WTC11 (cell line): ENCODE measurements around the gene GPATCH8. TPM values are rescaled to one million over a fixed set of nuclear protein-coding genes. Genes with fewer than 3 reads are reported as not detected.

Experiments
- ATAC-seq: fragments of 200-7000 bp; cut with Tn5 transposase; 2 replicates; pipeline ENCODE4 v1.10.0; 2021; ENCODE audit warnings: mild to moderate bottlenecking, moderate library complexity
- CTCF ChIA-PET: fragments of 300-600 bp; sonication (Branson Sonifier 250); formaldehyde crosslinking; loops from one replicate; lab custom pipeline; 2021; ENCODE audit warnings: antibody characterized with exemption; lab: Charles Lee
- POLR2A ChIA-PET: fragments of 350-600 bp; sonication (Branson Sonifier 250); formaldehyde crosslinking; loops from one replicate; lab custom pipeline; 2021; ENCODE audit warnings: antibody characterized with exemption; lab: Charles Lee
- DNase-seq: peaks from one replicate; pipeline ENCODE4 v3.0.0; 2021; ENCODE audit warnings: low spot score
- H3K27ac Mint-ChIP-seq: 2 replicates; pipeline ENCODE4 v1.8.0; 2021; ENCODE audit warnings: mixed read lengths
- H3K27me3 Mint-ChIP-seq: 2 replicates; pipeline ENCODE4 v1.8.0; 2021; ENCODE audit warnings: low read depth, mild to moderate bottlenecking, moderate library complexity, mixed read lengths
- H3K36me3 Mint-ChIP-seq: 2 replicates; pipeline ENCODE4 v1.8.0; 2021; ENCODE audit warnings: mixed read lengths
- H3K4me1 Mint-ChIP-seq: 2 replicates; pipeline ENCODE4 v1.8.0; 2022; ENCODE audit warnings: mixed read lengths
- H3K4me3 Mint-ChIP-seq: 2 replicates; pipeline ENCODE4 v1.8.0; 2021; ENCODE audit warnings: mild to moderate bottlenecking, moderate library complexity, mixed read lengths
- H3K9me3 Mint-ChIP-seq: 2 replicates; pipeline ENCODE4 v1.8.0; 2021; ENCODE audit warnings: mixed read lengths
- FOXP1 ChIP-seq: sonication (generic); formaldehyde crosslinking; IDR thresholded peaks from 2 replicates; pipeline ENCODE4 v1.8.0; 2022; ENCODE audit warnings: missing genetic modification reagents, mild to moderate bottlenecking, moderate library complexity, borderline replicate concordance
- MYBL2 ChIP-seq: sonication (generic); formaldehyde crosslinking; IDR thresholded peaks from 2 replicates; pipeline ENCODE4 v1.8.1; 2023; ENCODE audit warnings: mild to moderate bottlenecking, moderate library complexity, missing genetic modification reagents
- NFYB ChIP-seq: sonication (generic); formaldehyde crosslinking; conservative IDR thresholded peaks from 2 replicates; pipeline ENCODE4 v1.8.0; 2022; ENCODE audit warnings: low read depth, missing genetic modification reagents
- SMAD3 ChIP-seq: sonication (generic); formaldehyde crosslinking; IDR thresholded peaks from 2 replicates; pipeline ENCODE4 v1.8.0; 2022; ENCODE audit warnings: missing genetic modification reagents, mild to moderate bottlenecking, borderline replicate concordance
- SP1 ChIP-seq: sonication (generic); formaldehyde crosslinking; conservative IDR thresholded peaks from 2 replicates; pipeline ENCODE4 v1.8.1; 2022; ENCODE audit warnings: missing genetic modification reagents
- TEAD1 ChIP-seq: sonication (generic); formaldehyde crosslinking; IDR thresholded peaks from 2 replicates; pipeline ENCODE4 v1.8.0; 2022; ENCODE audit warnings: mild to moderate bottlenecking, missing genetic modification reagents
- ZNF121 ChIP-seq: sonication (generic); formaldehyde crosslinking; IDR thresholded peaks from 2 replicates; pipeline ENCODE4 v1.8.0; 2023; ENCODE audit warnings: missing genetic modification reagents
- ZNF232 ChIP-seq: sonication (generic); formaldehyde crosslinking; IDR thresholded peaks from 2 replicates; pipeline ENCODE4 v1.8.0; 2022; ENCODE audit warnings: mild to moderate bottlenecking, missing genetic modification reagents
- ZNF263 ChIP-seq: sonication (generic); formaldehyde crosslinking; IDR thresholded peaks from 2 replicates; pipeline ENCODE4 v1.8.1; 2022; ENCODE audit warnings: low read depth, mild to moderate bottlenecking, moderate library complexity, missing genetic modification reagents
- ZNF396 ChIP-seq: fragments of 250-450 bp; sonication (Bioruptor Pico); IDR thresholded peaks from 2 replicates; pipeline ENCODE4 v1.8.0; 2021; ENCODE audit warnings: mild to moderate bottlenecking, moderate library complexity, borderline replicate concordance
- total RNA-seq: library from RNA; stranded (reverse); gene quantifications from 3 replicates; pipeline ENCODE4 v1.2.3, GENCODE V29; 2021
- TF ChIP-seq, protein P1 (sequence below): sonication (generic); formaldehyde crosslinking; IDR thresholded peaks from 2 replicates; pipeline ENCODE4 v1.8.0; 2023; ENCODE audit warnings: mild to moderate bottlenecking, missing genetic modification reagents
- TF ChIP-seq, protein P2 (sequence below): sonication (generic); formaldehyde crosslinking; IDR thresholded peaks from 2 replicates; pipeline ENCODE4 v1.8.0; 2022; ENCODE audit warnings: mild to moderate bottlenecking, missing genetic modification reagents
- TF ChIP-seq, protein P3 (sequence below): sonication (generic); formaldehyde crosslinking; IDR thresholded peaks from 2 replicates; pipeline ENCODE4 v1.8.1; 2023; ENCODE audit warnings: mild to moderate bottlenecking, missing genetic modification reagents, moderate library complexity
- TF ChIP-seq, protein P4 (sequence below): fragments of 250-450 bp; sonication (Bioruptor Pico); IDR thresholded peaks from 2 replicates; pipeline ENCODE4 v1.9.0; 2021; ENCODE audit warnings: mild to moderate bottlenecking
- TF ChIP-seq, protein P5 (sequence below): sonication (generic); formaldehyde crosslinking; IDR thresholded peaks from 2 replicates; pipeline ENCODE4 v1.8.0; 2022; ENCODE audit warnings: mild to moderate bottlenecking, missing genetic modification reagents
- TF ChIP-seq, protein P6 (sequence below): sonication (generic); formaldehyde crosslinking; IDR thresholded peaks from 2 replicates; pipeline ENCODE4 v1.8.1; 2023; ENCODE audit warnings: mild to moderate bottlenecking, missing genetic modification reagents

GPATCH8 gene
- total RNA-seq, 1 experiment from 2014 or later = 51.9 TPM

DNA sequence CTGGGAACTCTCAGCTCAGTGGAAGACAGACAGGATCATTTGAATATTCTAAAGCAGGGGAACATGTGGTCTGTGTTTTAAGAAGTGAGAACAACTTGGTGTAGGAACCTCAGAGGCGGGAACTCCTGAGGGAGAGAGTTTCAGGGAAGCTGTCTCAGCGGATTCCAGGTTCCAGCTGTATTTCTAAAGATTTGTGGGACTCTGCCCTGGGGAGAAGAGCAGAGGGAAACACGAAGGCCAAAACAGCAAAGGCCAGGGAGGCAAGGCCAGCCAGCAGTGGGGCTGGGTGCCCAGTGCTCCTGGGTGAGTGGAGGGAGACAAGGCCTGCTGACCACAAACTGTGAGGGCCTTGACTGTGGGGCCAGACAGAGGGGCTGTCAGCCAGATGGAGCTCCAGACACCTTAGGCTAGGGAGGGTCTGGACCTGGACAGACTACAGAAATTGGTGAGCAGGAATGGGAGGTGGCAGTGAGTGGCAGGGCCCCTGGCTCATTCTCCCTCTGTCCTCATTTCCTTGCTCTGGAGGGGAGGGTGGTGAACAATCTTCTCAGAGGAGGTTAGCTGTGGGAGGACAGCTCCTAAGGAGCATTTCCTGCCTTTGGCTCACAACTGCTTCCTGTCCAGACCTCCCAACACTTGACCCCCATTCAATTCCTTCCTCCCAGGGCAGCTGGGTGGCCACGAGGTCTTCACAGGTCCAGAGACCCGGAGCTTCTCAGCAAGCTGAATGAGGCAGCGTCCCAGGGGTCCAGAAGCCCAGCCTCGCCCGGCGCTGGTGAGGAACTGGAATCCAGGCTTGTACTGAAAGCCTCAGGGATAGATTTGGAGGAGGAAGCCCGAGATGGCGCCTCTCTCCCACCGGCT, 33.1 kb upstream of the GPATCH8 start:
- CTCF ChIA-PET = interaction anchor here (0.6 to 2.4 kb wide), 14 partner anchors 8 to 135 kb away, joined by 3 to 22 read pairs (median 4); partner anchors contain the start of gene FZD2
- H3K4me1 Mint-ChIP-seq = peaks cover 51% of the 10 kb centered on the region
- H3K27me3 Mint-ChIP-seq = peaks cover 62% of the 10 kb centered on the region
- no peak for ATAC-seq
- H3K9me3 Mint-ChIP-seq = 0 out of 2 replicates have a peak, but pooled peaks cover 8% of the 10 kb centered on the region
- no peak overlapping the region for H3K27ac Mint-ChIP-seq
- H3K4me3 Mint-ChIP-seq = no peak overlapping the region
- POLR2A ChIA-PET = interaction anchor here (1.4 to 2.3 kb wide), 2 partner anchors 21 to 26 kb away, joined by 6 to 19 read pairs; partner anchors contain the start of gene FZD2
- no peaks in the 10 kb centered on the region for H3K36me3 Mint-ChIP-seq
- TF ChIP-seq, protein P1, sequence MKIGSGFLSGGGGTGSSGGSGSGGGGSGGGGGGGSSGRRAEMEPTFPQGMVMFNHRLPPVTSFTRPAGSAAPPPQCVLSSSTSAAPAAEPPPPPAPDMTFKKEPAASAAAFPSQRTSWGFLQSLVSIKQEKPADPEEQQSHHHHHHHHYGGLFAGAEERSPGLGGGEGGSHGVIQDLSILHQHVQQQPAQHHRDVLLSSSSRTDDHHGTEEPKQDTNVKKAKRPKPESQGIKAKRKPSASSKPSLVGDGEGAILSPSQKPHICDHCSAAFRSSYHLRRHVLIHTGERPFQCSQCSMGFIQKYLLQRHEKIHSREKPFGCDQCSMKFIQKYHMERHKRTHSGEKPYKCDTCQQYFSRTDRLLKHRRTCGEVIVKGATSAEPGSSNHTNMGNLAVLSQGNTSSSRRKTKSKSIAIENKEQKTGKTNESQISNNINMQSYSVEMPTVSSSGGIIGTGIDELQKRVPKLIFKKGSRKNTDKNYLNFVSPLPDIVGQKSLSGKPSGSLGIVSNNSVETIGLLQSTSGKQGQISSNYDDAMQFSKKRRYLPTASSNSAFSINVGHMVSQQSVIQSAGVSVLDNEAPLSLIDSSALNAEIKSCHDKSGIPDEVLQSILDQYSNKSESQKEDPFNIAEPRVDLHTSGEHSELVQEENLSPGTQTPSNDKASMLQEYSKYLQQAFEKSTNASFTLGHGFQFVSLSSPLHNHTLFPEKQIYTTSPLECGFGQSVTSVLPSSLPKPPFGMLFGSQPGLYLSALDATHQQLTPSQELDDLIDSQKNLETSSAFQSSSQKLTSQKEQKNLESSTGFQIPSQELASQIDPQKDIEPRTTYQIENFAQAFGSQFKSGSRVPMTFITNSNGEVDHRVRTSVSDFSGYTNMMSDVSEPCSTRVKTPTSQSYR = no peak
- TF ChIP-seq, protein P2, sequence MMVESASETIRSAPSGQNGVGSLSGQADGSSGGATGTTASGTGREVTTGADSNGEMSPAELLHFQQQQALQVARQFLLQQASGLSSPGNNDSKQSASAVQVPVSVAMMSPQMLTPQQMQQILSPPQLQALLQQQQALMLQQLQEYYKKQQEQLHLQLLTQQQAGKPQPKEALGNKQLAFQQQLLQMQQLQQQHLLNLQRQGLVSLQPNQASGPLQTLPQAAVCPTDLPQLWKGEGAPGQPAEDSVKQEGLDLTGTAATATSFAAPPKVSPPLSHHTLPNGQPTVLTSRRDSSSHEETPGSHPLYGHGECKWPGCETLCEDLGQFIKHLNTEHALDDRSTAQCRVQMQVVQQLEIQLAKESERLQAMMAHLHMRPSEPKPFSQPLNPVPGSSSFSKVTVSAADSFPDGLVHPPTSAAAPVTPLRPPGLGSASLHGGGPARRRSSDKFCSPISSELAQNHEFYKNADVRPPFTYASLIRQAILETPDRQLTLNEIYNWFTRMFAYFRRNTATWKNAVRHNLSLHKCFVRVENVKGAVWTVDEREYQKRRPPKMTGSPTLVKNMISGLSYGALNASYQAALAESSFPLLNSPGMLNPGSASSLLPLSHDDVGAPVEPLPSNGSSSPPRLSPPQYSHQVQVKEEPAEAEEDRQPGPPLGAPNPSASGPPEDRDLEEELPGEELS (CRISPR knock-in tag) = 0 out of 2 replicates have a peak, but pooled peaks have one; percentile 50
- TF ChIP-seq, protein P3, sequence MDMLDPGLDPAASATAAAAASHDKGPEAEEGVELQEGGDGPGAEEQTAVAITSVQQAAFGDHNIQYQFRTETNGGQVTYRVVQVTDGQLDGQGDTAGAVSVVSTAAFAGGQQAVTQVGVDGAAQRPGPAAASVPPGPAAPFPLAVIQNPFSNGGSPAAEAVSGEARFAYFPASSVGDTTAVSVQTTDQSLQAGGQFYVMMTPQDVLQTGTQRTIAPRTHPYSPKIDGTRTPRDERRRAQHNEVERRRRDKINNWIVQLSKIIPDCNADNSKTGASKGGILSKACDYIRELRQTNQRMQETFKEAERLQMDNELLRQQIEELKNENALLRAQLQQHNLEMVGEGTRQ = 0 out of 2 replicates have a peak, but pooled peaks have one; percentile 8
- peak; percentile 78 for TF ChIP-seq ZNF121 (CRISPR knock-in tag)
- TF ChIP-seq, all 79 proteins: peak for 3
- DNase-seq = no peak

DNA sequence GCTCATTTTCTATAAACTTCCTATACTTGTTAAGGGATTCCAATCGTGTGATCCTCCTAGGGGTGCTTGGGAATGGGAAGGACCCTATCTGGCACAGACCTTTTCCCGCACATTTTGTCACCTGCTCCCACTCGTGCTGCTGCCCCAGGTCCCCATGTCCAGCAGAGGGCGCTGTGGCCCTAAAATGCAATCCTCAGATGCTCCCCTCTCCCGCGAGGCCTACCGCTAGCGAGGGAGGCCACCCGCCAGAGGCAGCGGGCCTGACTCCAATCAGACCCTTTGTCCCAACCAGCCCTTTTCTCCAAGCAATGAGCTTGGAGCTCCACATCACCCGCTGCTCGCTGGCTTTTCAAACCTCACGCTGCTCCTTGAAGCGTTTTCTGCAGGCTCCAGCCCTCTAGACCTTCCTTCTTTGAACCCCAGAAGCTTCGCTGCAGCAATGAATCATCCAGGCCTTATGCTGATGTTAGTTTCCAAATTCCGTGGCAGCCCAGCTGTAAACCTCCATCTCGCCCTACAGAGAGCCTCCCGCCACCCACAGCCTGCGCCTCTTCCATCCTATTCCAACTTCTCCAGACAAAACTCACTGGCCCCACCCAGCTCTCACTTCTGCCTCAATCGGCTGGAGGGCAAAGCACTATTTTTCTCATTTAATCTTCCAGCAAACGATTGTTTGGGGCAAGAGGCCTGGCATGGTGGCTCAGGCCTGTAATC, 30.5 kb upstream of the GPATCH8 start:
- no peak overlapping the region for H3K4me3 Mint-ChIP-seq
- POLR2A ChIA-PET = interaction anchor here (0.6 to 1.4 kb wide), 4 partner anchors 23 to 114 kb away, joined by 3 to 9 read pairs (median 4); partner anchors contain the start of gene FZD2
- peak; percentile 88 for ATAC-seq
- peaks cover 11% of the 10 kb centered on the region; the same call in 1 of the 2 replicates for H3K9me3 Mint-ChIP-seq
- peaks cover 31% of the 10 kb centered on the region for H3K4me1 Mint-ChIP-seq
- H3K27me3 Mint-ChIP-seq = peaks cover 41% of the 10 kb centered on the region
- DNase-seq = peak; percentile 97
- peak overlapping the region; percentile 25; the same call in 1 of the 2 replicates for H3K27ac Mint-ChIP-seq
- CTCF ChIA-PET = interaction anchor here (0.5 to 3.4 kb wide), 50 partner anchors 8 to 573 kb away, joined by 3 to 65 read pairs (median 6); partner anchors contain the start of genes ADAM11, DBF4B, FZD2 and MEIOC
- H3K36me3 Mint-ChIP-seq = no peaks in the 10 kb centered on the region
- TF ChIP-seq ZNF121 (CRISPR knock-in tag) (no peak), ZNF396 (CRISPR knock-in tag) (no peak), NFYB (CRISPR knock-in tag) (no peak), ZNF232 (CRISPR knock-in tag) (0 out of 2 replicates have a peak, but pooled peaks have one; percentile 20), SP1 (peak; percentile 44), ZNF263 (CRISPR knock-in tag) (no peak), MYBL2 (no peak), FOXP1 (CRISPR knock-in tag) (peak; percentile 42; the same call in 1 of the 2 replicates), SMAD3 (CRISPR knock-in tag) (no peak), TEAD1 (peak; percentile 49; the same call in 1 of the 2 replicates)
- TF ChIP-seq, protein P4, sequence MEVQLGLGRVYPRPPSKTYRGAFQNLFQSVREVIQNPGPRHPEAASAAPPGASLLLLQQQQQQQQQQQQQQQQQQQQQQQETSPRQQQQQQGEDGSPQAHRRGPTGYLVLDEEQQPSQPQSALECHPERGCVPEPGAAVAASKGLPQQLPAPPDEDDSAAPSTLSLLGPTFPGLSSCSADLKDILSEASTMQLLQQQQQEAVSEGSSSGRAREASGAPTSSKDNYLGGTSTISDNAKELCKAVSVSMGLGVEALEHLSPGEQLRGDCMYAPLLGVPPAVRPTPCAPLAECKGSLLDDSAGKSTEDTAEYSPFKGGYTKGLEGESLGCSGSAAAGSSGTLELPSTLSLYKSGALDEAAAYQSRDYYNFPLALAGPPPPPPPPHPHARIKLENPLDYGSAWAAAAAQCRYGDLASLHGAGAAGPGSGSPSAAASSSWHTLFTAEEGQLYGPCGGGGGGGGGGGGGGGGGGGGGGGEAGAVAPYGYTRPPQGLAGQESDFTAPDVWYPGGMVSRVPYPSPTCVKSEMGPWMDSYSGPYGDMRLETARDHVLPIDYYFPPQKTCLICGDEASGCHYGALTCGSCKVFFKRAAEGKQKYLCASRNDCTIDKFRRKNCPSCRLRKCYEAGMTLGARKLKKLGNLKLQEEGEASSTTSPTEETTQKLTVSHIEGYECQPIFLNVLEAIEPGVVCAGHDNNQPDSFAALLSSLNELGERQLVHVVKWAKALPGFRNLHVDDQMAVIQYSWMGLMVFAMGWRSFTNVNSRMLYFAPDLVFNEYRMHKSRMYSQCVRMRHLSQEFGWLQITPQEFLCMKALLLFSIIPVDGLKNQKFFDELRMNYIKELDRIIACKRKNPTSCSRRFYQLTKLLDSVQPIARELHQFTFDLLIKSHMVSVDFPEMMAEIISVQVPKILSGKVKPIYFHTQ (CRISPR knock-in tag) = no peak
- TF ChIP-seq, protein P5, sequence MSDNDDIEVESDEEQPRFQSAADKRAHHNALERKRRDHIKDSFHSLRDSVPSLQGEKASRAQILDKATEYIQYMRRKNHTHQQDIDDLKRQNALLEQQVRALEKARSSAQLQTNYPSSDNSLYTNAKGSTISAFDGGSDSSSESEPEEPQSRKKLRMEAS (CRISPR knock-in tag) = peak; percentile 66; the same call in 1 of the 2 replicates
- TF ChIP-seq, protein P6, sequence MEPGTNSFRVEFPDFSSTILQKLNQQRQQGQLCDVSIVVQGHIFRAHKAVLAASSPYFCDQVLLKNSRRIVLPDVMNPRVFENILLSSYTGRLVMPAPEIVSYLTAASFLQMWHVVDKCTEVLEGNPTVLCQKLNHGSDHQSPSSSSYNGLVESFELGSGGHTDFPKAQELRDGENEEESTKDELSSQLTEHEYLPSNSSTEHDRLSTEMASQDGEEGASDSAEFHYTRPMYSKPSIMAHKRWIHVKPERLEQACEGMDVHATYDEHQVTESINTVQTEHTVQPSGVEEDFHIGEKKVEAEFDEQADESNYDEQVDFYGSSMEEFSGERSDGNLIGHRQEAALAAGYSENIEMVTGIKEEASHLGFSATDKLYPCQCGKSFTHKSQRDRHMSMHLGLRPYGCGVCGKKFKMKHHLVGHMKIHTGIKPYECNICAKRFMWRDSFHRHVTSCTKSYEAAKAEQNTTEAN = no peak
- TF ChIP-seq, protein P2 (CRISPR knock-in tag) = peak; percentile 11; the same call in 1 of the 2 replicates
